Suppressor macrophage treated with lipopolysaccharide for 4 hours (primary cell): ENCODE measurements around the gene PRKAR2A.
A peak's percentile ranks its signal among the peaks of the same experiment; 100 is the strongest.

ENCODE experiments used
- DNase-seq: peaks from one replicate; pipeline ENCODE4 v3.0.0-alpha.2; 2020

The PRKAR2A gene

DNA sequence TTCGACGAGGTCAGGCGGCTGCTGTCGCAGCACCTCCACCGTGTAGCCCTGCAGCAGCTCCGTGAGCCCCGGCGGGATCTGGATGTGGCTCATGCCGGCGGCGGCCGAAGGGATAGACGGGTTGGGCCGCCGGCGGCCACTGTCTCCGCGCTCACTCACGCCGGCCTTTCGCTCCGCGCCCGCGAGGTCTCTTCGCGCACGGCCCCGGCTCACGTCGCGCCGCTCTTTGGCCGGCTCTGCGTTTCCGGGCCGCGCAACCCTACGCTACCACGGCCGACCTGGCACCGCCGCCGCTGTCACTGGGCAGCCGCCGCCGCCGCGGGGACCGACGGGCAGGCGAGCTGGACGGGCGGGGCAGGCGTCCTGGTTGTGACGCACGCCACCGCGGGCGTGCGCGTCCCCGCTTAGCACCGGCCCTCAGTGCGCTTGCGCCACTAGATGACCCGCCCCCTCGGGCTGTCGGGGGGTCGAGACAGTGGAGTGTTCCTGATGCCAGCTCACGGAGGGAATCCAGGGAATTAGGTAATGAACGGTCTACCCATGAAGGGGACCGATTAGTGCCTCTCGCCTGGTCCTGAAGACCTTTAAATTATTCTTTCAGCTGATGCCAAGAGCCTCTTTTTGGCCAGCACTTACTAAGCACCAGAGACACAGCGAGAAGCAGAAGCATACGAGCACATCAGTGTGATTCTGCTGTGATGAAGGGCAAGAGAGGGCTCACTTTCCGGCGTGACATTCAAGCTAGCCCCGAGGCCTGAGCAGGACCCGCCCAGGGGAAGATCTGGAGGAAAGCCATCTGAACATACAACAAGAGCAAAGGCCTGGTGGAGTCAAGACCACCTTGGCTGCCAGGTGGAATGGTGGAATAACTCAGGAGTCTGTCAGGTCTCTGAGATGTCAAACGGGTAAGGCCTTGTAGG is at the start of gene PRKAR2A:
Gene PRKAR2A (minus strand): TSS at position 371 of the 920 bp plus-strand sequence. CDS start 278 bp downstream, at position 93.
- peak; percentile 96 for DNase-seq

GRCh38 chr3:48896936-48897335 is 49.3 kb upstream of the PRKAR2A start:
- DNase-seq: peak; percentile 34

GRCh38 chr3:48894516-48894915 is 46.8 kb upstream of the PRKAR2A start:
- no peak for DNase-seq

- DNase-seq: no peak
Observed at GRCh38 chr3:48891606-48892005, 43.9 kb upstream of the PRKAR2A start.

DNA sequence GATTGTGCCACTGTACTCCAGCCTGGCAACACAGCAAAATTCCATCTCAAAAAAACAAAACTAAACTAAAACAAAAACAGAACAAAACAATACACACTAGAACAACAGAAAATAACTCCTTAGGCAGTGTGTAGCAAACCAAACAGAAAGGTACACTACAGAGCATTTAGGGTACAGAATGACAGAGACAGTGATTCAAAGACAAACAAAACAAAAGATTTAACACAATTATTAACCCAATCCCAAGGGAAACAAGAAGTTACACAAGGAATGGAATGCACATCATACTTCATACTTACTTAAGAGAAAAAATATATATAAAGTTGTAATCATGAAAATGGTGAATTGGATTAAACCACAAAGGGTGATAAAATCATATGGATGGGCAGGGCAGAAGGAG is 38.1 kb upstream of the PRKAR2A start:
- DNase-seq: no peak

DNA sequence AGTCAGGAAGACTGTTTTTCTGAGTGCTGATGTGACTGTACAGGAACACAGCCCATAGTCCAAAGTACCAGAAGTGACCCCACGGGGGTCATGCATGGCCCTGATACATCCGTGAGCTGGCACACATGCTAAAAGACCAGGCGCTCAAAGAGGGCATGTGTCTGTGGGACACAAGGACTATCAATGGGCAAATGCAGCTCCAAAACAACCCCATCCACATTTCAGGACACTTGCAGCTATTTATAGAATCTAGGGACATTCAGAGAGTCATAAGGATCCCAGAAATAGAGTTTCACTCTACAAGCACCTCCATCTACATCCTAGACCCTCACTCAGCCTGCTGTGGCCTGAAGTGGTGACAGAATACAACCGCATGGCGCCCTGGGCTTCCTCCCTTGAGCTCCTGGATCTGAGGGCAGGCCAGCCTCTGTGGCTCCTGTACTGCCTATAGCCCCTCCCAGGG is 34.0 kb upstream of the PRKAR2A start:
- no peak for DNase-seq

- no peak for DNase-seq
Observed at GRCh38 chr3:48881006-48881405, 33.3 kb upstream of the PRKAR2A start.

GRCh38 chr3:48879994-48880377 is 32.3 kb upstream of the PRKAR2A start:
- DNase-seq: no peak

GRCh38 chr3:48879307-48879993 is 31.8 kb upstream of the PRKAR2A start:
- peak; percentile 60 for DNase-seq

- peak; percentile 79 for DNase-seq
Observed at GRCh38 chr3:48877671-48878070, 30.0 kb upstream of the PRKAR2A start.

DNA sequence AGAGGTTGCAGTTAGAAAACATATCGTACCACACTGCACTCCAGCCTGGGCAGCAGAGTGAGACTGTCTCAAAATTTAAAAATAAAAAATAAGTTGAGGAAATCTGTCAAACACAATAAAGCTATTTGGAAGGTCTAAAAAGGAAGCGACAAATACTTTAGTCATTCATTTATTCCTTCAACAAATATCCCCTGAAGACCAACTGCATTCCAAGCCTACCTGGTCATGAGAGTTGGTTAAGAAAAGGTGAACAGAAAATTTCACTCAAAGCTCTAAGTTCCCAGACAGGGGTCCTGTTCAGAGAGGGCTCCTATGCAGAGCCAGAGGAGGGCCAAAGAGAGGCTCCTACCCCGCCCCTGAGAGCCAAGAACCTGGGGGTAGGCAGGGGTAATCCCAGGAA is 15.4 kb upstream of the PRKAR2A start:
- DNase-seq: no peak

- DNase-seq: peak; percentile 47
Observed at GRCh38 chr3:48859206-48859605, 11.5 kb upstream of the PRKAR2A start.

- DNase-seq: no peak
Observed at GRCh38 chr3:48858709-48859108, 11.0 kb upstream of the PRKAR2A start.

DNA sequence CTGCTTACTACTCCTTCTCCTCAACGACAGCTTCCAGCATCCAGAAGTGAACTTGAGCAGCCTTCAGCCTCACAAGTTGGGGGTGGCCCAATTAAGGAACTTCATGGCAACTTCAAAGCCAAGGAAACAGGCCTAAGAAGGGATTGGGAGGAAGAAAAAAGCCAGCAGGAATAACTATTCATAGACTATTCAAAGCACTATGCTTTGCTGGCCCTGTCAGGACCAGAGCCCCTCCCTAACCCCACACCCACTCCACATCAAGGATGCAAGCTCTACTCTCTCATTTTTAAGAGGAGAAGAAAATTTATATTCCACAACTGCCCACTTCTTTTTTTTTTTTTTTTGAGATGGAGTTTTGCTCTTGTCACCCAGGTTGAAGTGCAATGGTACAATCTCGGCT is 10.0 kb upstream of the PRKAR2A start:
- no peak for DNase-seq

GRCh38 chr3:48856469-48856868 is 8.8 kb upstream of the PRKAR2A start:
- DNase-seq: no peak

DNA sequence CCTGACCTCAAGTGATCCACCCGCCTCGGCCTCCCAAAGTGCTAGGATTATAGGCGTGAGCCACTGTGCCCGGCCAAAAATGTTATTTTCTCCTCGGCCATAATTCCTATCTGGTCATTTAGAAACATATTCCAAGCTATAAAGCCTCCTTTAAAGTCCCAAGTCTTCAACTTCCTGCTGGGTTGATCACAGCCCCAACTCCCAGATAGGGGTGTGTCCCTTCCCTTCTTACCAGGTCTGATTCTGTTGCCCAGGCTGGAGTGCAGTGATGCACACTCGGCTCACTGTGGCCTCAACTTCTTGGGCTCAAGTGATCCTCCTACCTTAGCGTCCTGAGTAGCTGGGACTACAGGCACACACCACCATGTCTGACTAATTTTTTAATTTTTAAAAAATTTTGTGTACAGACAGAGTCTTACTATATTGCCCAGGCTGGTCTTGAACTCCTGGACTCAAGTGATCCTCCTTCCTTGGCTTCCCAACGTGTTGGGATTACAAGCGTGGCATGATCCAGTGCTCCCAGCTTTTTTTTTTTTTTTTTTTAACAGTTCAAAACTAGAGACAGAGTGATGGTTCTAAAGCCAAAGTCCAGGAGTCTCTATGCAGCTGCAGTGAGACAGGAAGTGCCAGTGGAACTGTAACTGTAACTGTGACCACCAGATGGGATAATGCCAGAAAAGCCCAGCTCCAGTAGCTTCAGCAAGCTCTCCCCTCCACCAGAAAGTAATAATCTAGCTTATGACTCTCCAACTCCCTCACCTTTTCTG is 8.2 kb upstream of the PRKAR2A start:
- no peak for DNase-seq

DNA sequence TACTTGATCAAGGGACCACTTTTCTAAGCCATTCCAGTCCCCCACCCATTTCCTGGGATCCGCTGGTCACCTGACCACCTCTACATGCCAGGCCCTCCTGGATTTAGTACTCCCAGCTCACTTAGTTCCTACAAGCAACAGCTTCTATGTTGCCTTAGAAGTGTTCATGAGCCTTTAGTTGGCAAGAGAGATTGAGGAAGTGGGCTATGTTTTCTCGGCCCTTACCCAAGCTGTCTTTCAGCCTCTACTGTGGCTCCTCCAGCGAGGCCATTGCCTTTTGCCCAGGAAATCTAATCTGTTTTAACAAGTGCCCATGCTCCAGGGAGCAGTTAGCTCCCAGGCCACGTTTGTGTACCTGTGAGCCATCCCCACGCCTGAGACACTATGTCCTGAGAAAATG is 4.5 kb upstream of the PRKAR2A start:
- DNase-seq: no peak

DNA sequence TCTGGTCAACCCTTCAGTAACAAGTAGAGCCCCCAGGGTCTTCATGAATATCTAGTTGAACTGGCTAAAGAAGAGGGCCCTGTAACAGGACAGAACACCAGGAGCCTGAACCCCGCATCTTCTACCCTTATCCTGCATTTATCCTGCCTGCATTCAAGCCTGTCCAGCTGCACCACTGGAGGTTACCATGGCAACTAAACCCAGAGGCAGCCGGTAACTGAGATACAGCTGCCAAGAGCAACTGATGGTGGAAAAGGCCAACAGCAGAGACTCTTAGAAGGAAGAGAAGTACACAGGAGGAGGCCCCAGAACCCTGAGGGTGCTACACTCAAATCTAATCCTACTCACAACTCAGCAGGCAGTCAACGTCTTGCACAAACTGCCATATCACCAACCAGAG is 3.7 kb upstream of the PRKAR2A start:
- no peak for DNase-seq

GRCh38 chr3:48848816-48849515 is 1.3 kb upstream of the PRKAR2A start:
- DNase-seq: no peak

GRCh38 chr3:48847053-48847503 is 596 bp downstream of the PRKAR2A start:
- DNase-seq: peak; percentile 60

DNA sequence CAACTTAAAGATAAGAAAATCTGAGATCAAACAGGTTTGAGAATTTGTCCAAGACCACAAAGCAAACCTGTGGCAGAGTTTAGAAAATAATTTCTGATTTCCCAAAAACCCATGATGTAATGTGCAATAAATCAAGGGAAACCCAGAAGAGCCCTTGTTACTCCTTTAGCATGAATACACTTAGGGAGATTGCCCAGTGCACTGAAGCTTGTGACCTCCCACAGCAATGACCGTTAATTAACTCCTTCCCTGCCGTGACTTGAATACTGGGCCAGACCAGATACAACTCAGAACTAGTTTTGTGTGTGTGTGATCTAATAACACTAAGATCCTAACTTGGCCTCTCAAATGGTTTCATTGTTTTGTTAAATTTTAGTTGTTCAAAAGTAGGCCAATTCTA is 2.5 kb downstream of the PRKAR2A start:
- DNase-seq: no peak

DNA sequence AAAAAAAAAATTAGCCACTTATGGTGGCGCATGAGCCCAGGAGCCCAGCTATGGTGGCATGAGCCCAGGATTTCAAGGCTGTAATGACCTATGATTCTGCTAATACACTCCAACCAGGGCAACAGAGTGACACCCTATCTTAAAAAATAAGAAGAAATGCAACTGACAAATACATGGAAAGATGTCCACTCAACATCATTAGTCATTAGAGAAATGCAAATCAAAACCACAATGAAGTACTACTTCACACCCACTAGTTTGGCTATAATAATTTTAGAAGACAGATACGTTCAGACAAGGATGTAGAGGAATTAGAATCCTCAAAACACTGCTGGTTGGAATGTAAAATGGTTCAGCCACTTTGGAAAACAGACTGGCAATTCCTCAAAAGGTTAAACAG is 10.5 kb downstream of the PRKAR2A start:
- no peak for DNase-seq
